OCI-LY1 (cell line): ENCODE results near the gene NAV2.

Experiments
- H2AFZ ChIP-seq: fragments of 200-600 bp; sonication (generic), shearing (Covaris generic); 2 replicates; pipeline ENCODE4 v1.6.0; 2014; ENCODE audit warnings: antibody characterized with exemption, mild to moderate bottlenecking, low read length
- H3F3A ChIP-seq: fragments of 200-600 bp; sonication (generic), shearing (Covaris generic); 2 replicates; pipeline ENCODE4 v1.6.0; 2014; ENCODE audit warnings: mild to moderate bottlenecking, antibody characterized with exemption, low read length, moderate library complexity; ENCODE audit not compliant: insufficient read depth
- H3K27ac ChIP-seq: fragments of 200-600 bp; sonication (generic); 2 replicates; pipeline ENCODE4 v1.5.1; 2014; ENCODE audit warnings: low read length, mixed run types, mild to moderate bottlenecking, low read depth; ENCODE audit not compliant: poor library complexity, severe bottlenecking
- H3K27me3 ChIP-seq: fragments of 200-600 bp; sonication (generic); 2 replicates; pipeline ENCODE4 v1.6.0; 2014; ENCODE audit warnings: antibody characterized with exemption, mild to moderate bottlenecking, low read length, moderate library complexity; ENCODE audit not compliant: insufficient read depth
- H3K36me3 ChIP-seq: fragments of 200-600 bp; sonication (generic); 2 replicates; pipeline ENCODE4 v1.6.1; 2014; ENCODE audit warnings: mild to moderate bottlenecking, antibody characterized with exemption, low read length, moderate library complexity, mixed read lengths; ENCODE audit not compliant: insufficient read depth
- H3K4me1 ChIP-seq: fragments of 200-600 bp; sonication (generic); 2 replicates; pipeline ENCODE4 v1.5.1; 2014; ENCODE audit warnings: mild to moderate bottlenecking, low read length, moderate library complexity; ENCODE audit not compliant: insufficient read depth, severe bottlenecking
- H3K4me2 ChIP-seq: fragments of 200-600 bp; sonication (generic), shearing (Covaris generic); 2 replicates; pipeline ENCODE4 v1.6.1; 2014; ENCODE audit warnings: low read length
- H3K4me3 ChIP-seq: fragments of 200-600 bp; sonication (generic); 2 replicates; pipeline ENCODE4 v1.5.1; 2014; ENCODE audit warnings: low read length, low read depth, mild to moderate bottlenecking, mixed read lengths; ENCODE audit not compliant: poor library complexity, severe bottlenecking
- H3K79me2 ChIP-seq: fragments of 200-600 bp; shearing (Covaris generic); 2 replicates; pipeline ENCODE4 v1.6.1; 2016; ENCODE audit warnings: mixed run types, low read length, mixed read lengths; ENCODE audit not compliant: insufficient read depth
- H3K9ac ChIP-seq: fragments of 200-600 bp; sonication (generic), shearing (Covaris generic); 2 replicates; pipeline ENCODE4 v1.6.1; 2014; ENCODE audit warnings: mild to moderate bottlenecking, low read length, mixed read lengths
- H3K9me2 ChIP-seq: fragments of 200-600 bp; sonication (generic), shearing (Covaris generic); 2 replicates; pipeline ENCODE4 v1.6.1; 2014; ENCODE audit warnings: low read depth, mild to moderate bottlenecking, low read length, mixed read lengths
- H3K9me3 ChIP-seq: fragments of 200-600 bp; shearing (Covaris generic); 2 replicates; pipeline ENCODE4 v1.6.1; 2014; ENCODE audit warnings: low read length, mixed read lengths
- H4K20me1 ChIP-seq: fragments of 200-600 bp; sonication (generic), shearing (Covaris generic); 2 replicates; pipeline ENCODE4 v1.6.0; 2016; ENCODE audit warnings: mild to moderate bottlenecking, low read length; ENCODE audit not compliant: insufficient read depth
- CTCF ChIP-seq: fragments of 200-600 bp; sonication (generic), shearing (Covaris generic); IDR thresholded peaks from 2 replicates; pipeline ENCODE4 v1.5.1; 2017; ENCODE audit warnings: mild to moderate bottlenecking, antibody characterized with exemption, low read length, moderate library complexity, mixed read lengths
- EZH2 ChIP-seq: fragments of 200-600 bp; sonication (generic), shearing (Covaris generic); IDR thresholded peaks from 2 replicates; pipeline ENCODE4 v1.8.0; 2017; ENCODE audit warnings: borderline replicate concordance, mixed run types, mild to moderate bottlenecking, antibody characterized with exemption, low read length, moderate library complexity, mixed read lengths

The NAV2 gene

DNA sequence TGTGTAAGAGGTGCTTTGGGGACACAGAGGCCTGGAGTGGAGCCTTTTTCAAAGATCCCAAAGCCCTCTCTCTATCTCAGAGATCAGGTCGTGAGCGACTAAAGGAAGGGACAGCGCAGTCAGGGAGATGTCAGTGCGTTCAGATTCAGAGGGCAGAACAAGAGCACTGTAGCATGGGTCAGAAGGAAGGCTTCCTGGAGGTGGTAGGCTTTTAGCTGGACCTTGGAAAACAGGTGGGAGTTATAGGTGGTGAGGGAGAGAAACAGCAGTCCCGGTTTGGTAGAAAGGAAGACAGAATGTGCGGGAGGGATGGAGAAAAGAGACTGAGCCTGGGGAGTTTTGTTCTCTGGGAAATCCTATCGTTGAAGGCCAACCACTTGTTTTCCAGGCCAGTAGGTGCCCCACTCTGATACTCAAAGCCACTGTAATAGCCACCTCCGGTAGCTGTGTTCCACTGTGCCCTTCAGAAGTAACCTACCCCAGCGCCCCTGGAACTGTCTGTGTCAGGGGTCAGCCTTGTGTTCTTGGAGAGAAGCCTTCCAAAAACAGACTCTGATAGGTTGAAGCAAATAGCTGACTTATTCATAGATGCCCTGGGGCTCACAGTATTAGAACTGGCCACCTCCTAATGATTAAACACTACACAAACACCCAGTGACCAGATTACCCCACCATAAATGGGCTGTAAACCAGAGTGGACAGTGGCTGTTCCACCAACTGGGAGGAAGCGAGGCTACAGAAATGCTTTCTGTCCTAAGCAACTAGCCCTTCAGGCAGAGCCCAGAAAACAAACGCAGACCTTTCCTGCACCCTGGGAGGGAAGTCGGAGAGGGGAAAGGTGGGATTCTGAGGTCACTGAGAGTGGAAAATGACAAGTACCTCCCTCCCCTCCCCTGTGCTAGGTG, 289.9 kb downstream of the NAV2 start:
- H3K27me3 ChIP-seq = no peaks in the 10 kb centered on the region
- H3K27ac ChIP-seq = no peak overlapping the region
- H3K4me3 ChIP-seq = no peak overlapping the region
- H3K36me3 ChIP-seq = no peaks in the 10 kb centered on the region
- no peaks in the 10 kb centered on the region for H3K4me1 ChIP-seq
- no peaks in the 10 kb centered on the region for H4K20me1 ChIP-seq
- no peaks in the 10 kb centered on the region for H3K9me3 ChIP-seq
- no peak overlapping the region for H3K4me2 ChIP-seq
- H3K9me2 ChIP-seq = no peaks in the 10 kb centered on the region
- no peak overlapping the region for H2AFZ ChIP-seq
- H3K79me2 ChIP-seq = no peaks in the 10 kb centered on the region
- TF ChIP-seq EZH2 = no peak
- no peak for TF ChIP-seq CTCF
- no peak overlapping the region for H3K9ac ChIP-seq
- H3F3A ChIP-seq = no peaks in the 10 kb centered on the region

- H3K4me2 ChIP-seq = no peak overlapping the region
- peaks cover 5% of the 10 kb centered on the region for H3K4me1 ChIP-seq
- TF ChIP-seq EZH2 = no peak
- TF ChIP-seq CTCF = no peak
- no peaks in the 10 kb centered on the region for H3K79me2 ChIP-seq
- no peaks in the 10 kb centered on the region for H3K9me2 ChIP-seq
- H3K4me3 ChIP-seq = no peak overlapping the region
- no peak overlapping the region for H3K9ac ChIP-seq
- H3K36me3 ChIP-seq = no peaks in the 10 kb centered on the region
- no peaks in the 10 kb centered on the region for H3K9me3 ChIP-seq
- H2AFZ ChIP-seq = no peak overlapping the region
- no peaks in the 10 kb centered on the region for H4K20me1 ChIP-seq
- no peak overlapping the region for H3K27ac ChIP-seq
- no peaks in the 10 kb centered on the region for H3F3A ChIP-seq
- H3K27me3 ChIP-seq = no peaks in the 10 kb centered on the region
Measured at GRCh38 chr11:20003351-20003750, 290.7 kb downstream of the NAV2 start.

DNA sequence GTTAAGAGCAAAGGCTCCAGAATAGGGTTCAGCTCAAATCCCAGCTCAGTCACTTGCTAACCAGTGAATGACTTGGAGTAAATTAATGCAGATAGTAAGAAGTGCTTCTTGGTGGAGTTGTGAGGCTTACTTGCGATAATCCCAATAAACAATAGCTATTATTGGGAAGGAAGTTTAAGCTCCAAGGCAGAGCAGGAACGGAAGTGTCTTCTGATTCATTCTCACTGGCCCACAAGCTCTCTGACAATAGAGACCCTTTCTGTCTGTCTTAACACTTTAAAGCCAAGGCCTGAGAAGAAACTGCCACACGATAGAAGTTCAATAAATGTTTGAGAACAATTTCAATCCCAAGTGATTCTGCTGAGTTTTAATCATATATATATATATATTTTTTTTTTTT, 292.2 kb downstream of the NAV2 start:
- Histone ChIP-seq H2AFZ (no peak overlapping the region), H3K4me3 (no peak overlapping the region), H3K36me3 (no peaks in the 10 kb centered on the region), H3K27me3 (no peaks in the 10 kb centered on the region), H3K79me2 (no peaks in the 10 kb centered on the region), H3K4me1 (peaks cover 13% of the 10 kb centered on the region), H4K20me1 (no peaks in the 10 kb centered on the region), H3K9me3 (no peaks in the 10 kb centered on the region), H3K9me2 (no peaks in the 10 kb centered on the region), H3F3A (no peaks in the 10 kb centered on the region), H3K27ac (no peak overlapping the region), H3K4me2 (no peak overlapping the region), H3K9ac (no peak overlapping the region)
- TF ChIP-seq EZH2 (no peak), CTCF (no peak)
